K562 (cell line): Measurements from ENCODE around the gene SLFNL1. TPM values are rescaled to one million over a fixed set of nuclear protein-coding genes. Genes with fewer than 3 reads are reported as not detected.

Experiments
- CEBPG ChIP-seq, 3 experiments: fragments of 200-800 bp in 1 of 3; sonication (Bioruptor generic) in 1 of 3; sonication (generic) in 1 of 3; formaldehyde crosslinking in 1 of 3; IDR thresholded peaks in 2 of 3; conservative IDR thresholded peaks in 1 of 3; 2 replicates each; pipeline versions ENCODE4 v1.6.1 to v1.8.0; 2016 to 2022; ENCODE audit warnings: missing compliant biosample characterization in 2 of 3, missing genetic modification characterization in 2 of 3, mild to moderate bottlenecking in 1 of 3, missing genetic modification reagents in 1 of 3
- CHAMP1 ChIP-seq: fragments of 450-650 bp; IDR thresholded peaks from 2 replicates; pipeline ENCODE4 v1.6.1; 2016; ENCODE audit warnings: mild to moderate bottlenecking
- ZNF407 ChIP-seq: fragments of 450-650 bp; IDR thresholded peaks from 2 replicates; pipeline ENCODE4 v1.6.1; 2016; ENCODE audit warnings: low read depth
- ZNF449 ChIP-seq: fragments of 250-450 bp; sonication (Bioruptor Pico); IDR thresholded peaks from 2 replicates; pipeline ENCODE4 v1.8.0; 2022; ENCODE audit warnings: moderate library complexity, mild to moderate bottlenecking, inconsistent platforms
- ZNF695 ChIP-seq: fragments of 450-650 bp; formaldehyde crosslinking; IDR thresholded peaks from 2 replicates; pipeline ENCODE4 v1.4.0; 2020; ENCODE audit warnings: mild to moderate bottlenecking, moderate library complexity
- polyA plus RNA-seq, 8 experiments: library from polyadenylated mRNA; depleted of rRNA in 4 of 8; stranded (reverse) in 5 of 8; unstranded in 3 of 8; fragments of >200 nt; fragmentation: Nextera tagmentation in 2 of 8; fragmentation: Illumina TruSeq in 1 of 8; extraction: Ambion mirVana in 2 of 8; extraction: Trizol in 1 of 8; gene quantifications; 2 replicates each; pipeline versions ENCODE4 v1.2.1 to v1.2.3, GENCODE V29; 2011 to 2014; ENCODE audit warnings: inconsistent platforms in 1 of 8, missing spikeins in 1 of 8
- total RNA-seq, 7 experiments: library from RNA; depleted of rRNA in 6 of 7; stranded (reverse); fragments of >200 nt in 6 of 7; fragmentation: Illumina TruSeq in 2 of 7; extraction: Trizol in 2 of 7; gene quantifications; 2 replicates each; pipeline versions ENCODE4 v1.2.1 to v1.2.3, GENCODE V29; 2011 to 2021; ENCODE audit warnings: low replicate concordance in 1 of 7

The SLFNL1 gene
- total and polyA plus RNA-seq, 9 of the 15 experiments (the other 6 are each of a cell fraction or from before 2014, with no cell fraction given): 0.05 to 0.14 (median 0.06) TPM; not detected in 5

GRCh38 chr1:40976952-40977690 lies 44.4 kb downstream of the SLFNL1 start (continued):
- TF ChIP-seq CEBPG (CRISPR knock-in tag; IDR thresholded peaks at IDR 0.05) (peak; percentile 66), CEBPG (tag; conservative IDR thresholded peaks at IDR 0.05 in 1 of 2, IDR thresholded peaks at IDR 0.05 in 1 of 2) (peak in 1 of 2 experiments; percentile 88; a peak in 2 of 4 replicates), ZNF449 (CRISPR knock-in tag) (no peak), ZNF407 (no peak), CHAMP1 (no peak), ZNF695 (CRISPR knock-in tag) (no peak)
